Activated CD4-positive, alpha-beta T cell treated with anti-CD3 and anti-CD28 coated beads, Interleukin-2, Interleukin-4, amounts not matched to agents 100 ng/mL and 50 ng/mL, durations not matched to agents 16 hours and 8 hours (primary cell): Measurements from ENCODE around the gene FAM217A.

Experiments
- DNase-seq: peaks from one replicate; pipeline ENCODE4 v3.0.0-alpha.2; 2020; ENCODE audit warnings: low spot score

FAM217A gene

DNA sequence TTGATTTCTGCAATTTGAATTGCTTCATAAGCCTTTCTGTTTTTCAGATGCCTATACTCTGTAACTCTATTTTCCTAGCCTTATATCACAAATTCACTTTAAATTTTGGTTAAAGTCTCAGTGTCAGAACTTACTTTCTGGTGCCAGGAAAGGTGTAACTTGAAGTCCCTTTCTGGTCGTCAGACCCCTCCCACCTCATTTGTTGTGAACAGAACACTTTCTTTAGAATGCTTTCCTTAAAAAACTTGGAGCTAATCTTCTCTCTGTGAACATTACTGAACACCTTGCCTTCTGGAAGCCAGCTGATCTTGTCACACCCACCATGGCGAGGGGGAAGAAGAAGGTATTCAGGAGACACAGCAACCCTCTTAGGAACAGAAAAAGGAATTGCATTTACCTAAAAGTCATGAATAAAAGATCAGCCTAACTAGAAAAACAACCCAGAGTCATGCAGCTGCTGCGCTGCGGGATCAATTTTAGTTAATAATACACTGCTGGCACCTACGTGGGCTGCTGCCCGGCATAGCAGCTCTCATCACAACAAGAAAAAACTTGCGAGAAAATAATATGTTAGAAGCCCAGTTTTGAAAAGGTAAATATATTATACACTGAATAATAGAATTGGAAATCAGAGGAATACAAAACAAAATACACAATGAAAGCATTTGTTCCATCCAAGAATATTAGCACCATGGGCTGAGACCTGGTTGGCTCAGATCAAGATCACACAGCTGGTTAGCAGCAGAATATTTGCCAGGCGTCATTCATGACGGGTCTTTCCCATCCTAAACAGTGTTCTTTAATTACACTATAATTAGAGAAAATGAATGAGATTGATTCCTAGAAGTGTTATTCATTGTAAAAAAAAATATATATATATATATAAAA lies 5.8 kb upstream of the FAM217A start:
- DNase-seq, result no peak

GRCh38 chr6:4074478-4075235 lies 4.3 kb downstream of the FAM217A start:
- no peak for DNase-seq

- no peak for DNase-seq
Observed at GRCh38 chr6:4071330-4071729, 7.6 kb downstream of the FAM217A start.

- no peak for DNase-seq
Observed at GRCh38 chr6:4069199-4069598, 9.7 kb downstream of the FAM217A start.

- DNase-seq, result no peak
Observed at GRCh38 chr6:4067673-4068072, 11.3 kb downstream of the FAM217A start.

- no peak for DNase-seq
Observed at GRCh38 chr6:4066029-4066755, 12.7 kb downstream of the FAM217A start.

GRCh38 chr6:4059115-4059777 lies 19.7 kb downstream of the FAM217A start:
- DNase-seq, result peak; percentile 82

- DNase-seq, result no peak
Observed at GRCh38 chr6:4057036-4057435, 21.9 kb downstream of the FAM217A start.

DNA sequence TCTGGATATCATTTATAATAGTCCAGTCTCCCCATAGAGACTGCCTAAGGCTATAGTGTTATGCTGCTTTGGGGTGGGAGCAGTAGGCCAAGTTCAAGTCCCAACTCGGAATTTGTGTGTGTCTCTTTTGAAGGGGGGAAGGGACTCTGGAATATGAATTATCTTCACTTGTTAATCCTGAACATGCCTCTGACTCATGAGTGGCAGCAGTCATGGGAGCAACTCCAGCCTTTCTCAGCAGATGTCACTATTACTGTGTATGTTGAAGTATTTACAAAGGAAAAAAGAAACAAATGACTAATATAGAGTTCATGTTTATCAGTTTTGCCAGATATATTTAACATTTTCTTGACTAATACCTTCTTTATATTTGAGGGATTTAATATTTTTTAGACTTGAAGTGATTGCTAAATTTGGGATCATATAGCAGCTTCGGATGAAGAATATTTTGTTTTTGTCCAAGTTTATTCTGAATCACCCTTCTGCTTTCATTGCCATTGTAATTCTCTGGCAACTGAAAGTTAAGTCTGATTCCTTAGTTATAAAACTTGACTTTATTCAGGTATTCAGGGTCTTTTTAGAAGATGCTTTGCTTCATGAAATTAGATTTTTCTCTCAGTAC lies 23.4 kb downstream of the FAM217A start:
- peak; percentile 15 for DNase-seq

- DNase-seq, result no peak
Observed at GRCh38 chr6:4049246-4049645, 29.7 kb downstream of the FAM217A start.

GRCh38 chr6:4041480-4041879 lies 37.5 kb downstream of the FAM217A start:
- no peak for DNase-seq

GRCh38 chr6:4039348-4039747 lies 39.6 kb downstream of the FAM217A start:
- DNase-seq, result no peak

DNA sequence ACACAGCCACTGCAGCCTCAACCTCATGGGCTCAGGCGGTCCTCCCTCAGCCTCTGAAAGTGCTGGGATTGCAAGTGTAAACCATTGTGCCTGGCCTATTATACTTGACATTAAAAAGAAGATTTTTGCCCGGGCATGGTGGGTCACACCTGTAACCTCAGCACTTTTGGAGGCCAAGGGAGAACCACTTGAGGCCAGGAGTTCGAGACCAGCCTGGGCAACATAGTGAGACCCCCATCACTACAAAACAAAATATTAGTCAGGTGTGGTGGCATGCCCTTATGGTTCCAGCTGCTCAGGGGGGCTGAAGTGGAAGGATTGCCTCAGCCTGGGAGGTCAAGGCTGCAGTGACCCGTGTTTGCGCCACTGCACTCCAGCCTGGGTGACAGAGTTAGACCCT lies 42.4 kb downstream of the FAM217A start:
- DNase-seq, result no peak

DNA sequence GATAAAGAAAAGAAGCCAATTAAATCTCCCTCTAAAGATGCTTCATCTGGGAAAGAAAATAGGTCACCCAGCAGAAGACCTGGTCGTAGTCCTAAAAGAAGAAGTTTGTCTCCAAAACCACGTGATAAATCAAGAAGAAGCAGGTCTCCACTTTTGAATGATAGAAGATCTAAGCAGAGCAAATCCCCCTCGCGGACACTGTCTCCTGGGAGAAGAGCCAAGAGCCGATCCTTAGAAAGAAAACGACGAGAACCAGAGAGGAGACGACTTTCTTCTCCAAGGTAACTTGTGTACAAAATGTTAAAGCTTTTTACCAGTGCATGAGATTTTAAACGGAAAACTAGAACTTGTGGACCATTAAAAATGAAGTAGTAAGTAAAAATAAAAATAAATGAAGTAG lies 46.5 kb downstream of the FAM217A start:
- no peak for DNase-seq

DNA sequence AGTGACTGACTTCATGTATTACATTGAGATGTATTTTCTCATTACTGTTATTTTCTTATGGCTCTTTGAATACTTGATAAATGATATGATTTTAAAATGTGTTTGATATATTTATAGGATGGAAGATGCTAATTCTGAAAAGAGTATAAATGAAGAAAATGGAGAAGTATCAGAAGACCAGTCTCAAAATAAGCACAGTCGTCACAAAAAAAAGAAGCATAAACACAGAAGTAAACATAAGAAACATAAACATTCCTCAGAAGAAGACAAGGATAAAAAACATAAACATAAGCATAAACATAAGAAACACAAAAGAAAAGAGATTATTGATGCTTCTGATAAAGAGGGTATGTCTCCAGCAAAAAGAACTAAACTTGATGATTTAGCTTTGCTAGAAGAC lies 47.5 kb downstream of the FAM217A start:
- DNase-seq, result no peak

DNA sequence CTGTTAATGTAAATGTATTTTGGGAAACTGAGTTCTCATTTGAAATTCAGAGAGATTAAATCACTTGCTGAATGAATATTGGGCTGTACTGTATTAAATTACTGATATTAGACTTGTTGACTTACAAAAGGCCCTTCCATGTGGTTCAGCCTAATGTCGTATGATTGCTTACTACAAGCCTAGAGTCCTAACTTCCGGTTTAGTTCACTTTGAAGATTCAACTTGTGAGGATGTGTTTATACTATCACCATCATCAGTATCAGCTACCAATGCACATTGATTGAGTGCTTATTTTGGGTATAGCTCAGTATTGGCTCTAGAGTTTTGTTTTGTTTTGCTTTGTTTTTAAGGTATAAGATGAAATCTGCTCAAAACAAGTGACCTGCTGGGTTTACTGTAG lies 48.3 kb downstream of the FAM217A start:
- no peak for DNase-seq

DNA sequence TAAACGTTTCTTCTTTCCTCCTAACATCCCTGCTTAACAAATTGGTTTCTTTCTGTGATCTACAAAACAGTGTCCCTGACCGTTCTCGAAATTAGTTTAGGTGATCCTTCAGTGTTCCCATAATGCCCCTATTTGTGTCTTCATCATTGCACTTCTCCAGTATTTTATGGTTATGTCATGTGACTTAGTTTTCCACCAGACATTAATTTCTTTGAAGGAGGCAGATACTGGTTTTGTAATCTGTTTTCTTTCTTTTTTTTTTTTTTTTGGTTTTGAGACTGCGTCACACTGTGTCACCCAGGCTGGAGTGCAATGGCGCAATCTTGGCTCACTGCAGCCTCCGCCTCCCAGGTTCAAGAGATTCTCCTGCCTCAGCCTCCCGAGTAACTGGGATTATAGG lies 49.2 kb downstream of the FAM217A start:
- DNase-seq, result no peak

- no peak for DNase-seq
Observed at GRCh38 chr6:4028051-4028450, 50.9 kb downstream of the FAM217A start.

GRCh38 chr6:4025681-4026080 lies 53.3 kb downstream of the FAM217A start:
- DNase-seq, result no peak

GRCh38 chr6:4023240-4023639 lies 55.7 kb downstream of the FAM217A start:
- DNase-seq, result no peak

DNA sequence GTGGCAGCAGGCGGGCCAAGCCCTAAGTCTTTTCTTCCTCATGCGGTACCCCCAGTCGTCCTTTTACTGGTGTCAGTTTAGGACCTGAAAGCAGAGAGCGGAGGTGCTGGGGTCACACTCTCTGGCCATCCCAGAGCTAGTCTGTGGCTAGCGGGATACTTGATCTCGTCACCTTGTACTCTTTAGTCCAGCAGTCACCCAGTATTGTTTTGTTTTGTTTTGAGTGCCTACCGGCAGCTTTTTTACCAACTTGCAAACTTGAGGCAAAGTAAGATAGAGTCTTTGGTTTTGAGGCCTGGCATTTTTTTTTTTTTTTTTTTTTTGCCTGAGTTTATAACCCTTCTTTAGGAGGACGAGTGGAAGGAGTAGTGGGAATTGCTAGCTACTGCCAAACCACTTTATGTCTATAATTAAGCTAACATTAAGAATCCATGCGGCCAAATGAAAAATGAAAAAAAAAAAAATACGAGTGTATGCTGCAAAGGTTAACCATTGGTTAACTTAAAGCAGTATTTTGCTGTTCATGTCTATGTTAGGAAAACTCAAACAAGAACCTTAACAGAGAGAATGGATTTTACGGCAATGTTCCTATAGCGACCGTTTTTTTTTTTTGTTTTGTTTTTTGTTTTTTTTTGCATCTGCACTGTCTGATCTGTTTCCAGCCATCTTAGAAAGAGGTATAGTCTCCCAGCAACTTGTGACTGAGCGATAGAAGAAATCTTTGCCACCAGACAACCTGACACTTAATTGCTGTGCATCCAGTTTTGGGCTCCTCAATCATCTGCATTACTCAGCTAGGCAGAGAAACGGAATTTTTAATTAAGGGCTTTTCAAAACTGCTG lies 56.9 kb downstream of the FAM217A start:
- peak; percentile 14 for DNase-seq
